GM19395 (cell line): ENCODE results near the gene FTCD.
"Not testable (repeated sequence)": the region's sequence is repeated elsewhere in the genome, so short reads cannot be mapped to it uniquely, and the experiment has no call there.

Experiments
- ATAC-seq: cut with Tn5 transposase; IDR thresholded peaks from one replicate; pipeline ENCODE4 v1.9.1; 2021; ENCODE audit warnings: mild to moderate bottlenecking, moderate library complexity; ENCODE audit not compliant: unreplicated experiment

FTCD gene

GRCh38 chr21:46113497-46114176, 41.7 kb downstream of the FTCD start:
- ATAC-seq = no peak

GRCh38 chr21:46112725-46113215, 42.6 kb downstream of the FTCD start:
- no peak for ATAC-seq

GRCh38 chr21:46111857-46112724, 43.3 kb downstream of the FTCD start:
- ATAC-seq = no peak

- no peak for ATAC-seq
These were observed 44.2 kb downstream of the FTCD start for GRCh38 chr21:46111193-46111571.

GRCh38 chr21:46110499-46111192, 44.7 kb downstream of the FTCD start:
- ATAC-seq = no peak

GRCh38 chr21:46109313-46110221, 45.8 kb downstream of the FTCD start:
- ATAC-seq = no peak

GRCh38 chr21:46108827-46109312, 46.5 kb downstream of the FTCD start:
- ATAC-seq = no peak

GRCh38 chr21:46107376-46107775, 48.0 kb downstream of the FTCD start:
- ATAC-seq = not testable (repeated sequence)

GRCh38 chr21:46104104-46104503, 51.3 kb downstream of the FTCD start:
- ATAC-seq = no peak

- no peak for ATAC-seq
These were observed 54.5 kb downstream of the FTCD start for GRCh38 chr21:46100906-46101305.

GRCh38 chr21:46100426-46100825, 55.0 kb downstream of the FTCD start:
- no peak for ATAC-seq

- no peak for ATAC-seq
These were observed 55.4 kb downstream of the FTCD start for GRCh38 chr21:46100020-46100419.

- ATAC-seq = no peak
These were observed 55.9 kb downstream of the FTCD start for GRCh38 chr21:46099476-46099875.

GRCh38 chr21:46098303-46099141, 56.9 kb downstream of the FTCD start:
- no peak for ATAC-seq

- no peak for ATAC-seq
These were observed 57.8 kb downstream of the FTCD start, which contains the start of gene COL6A2 for GRCh38 chr21:46097336-46098293. COL6A2 (plus strand) TSS chr21:46098112.

GRCh38 chr21:46096596-46097335, 58.6 kb downstream of the FTCD start:
- ATAC-seq = no peak

GRCh38 chr21:46095814-46096595, 59.4 kb downstream of the FTCD start:
- no peak for ATAC-seq
